Activated CD4-positive, alpha-beta T cell treated with anti-CD3 and anti-CD28 coated beads for 4 hours (primary cell): ENCODE results near the gene APBA2.

ENCODE experiments used
- DNase-seq, 2 donors: peaks; one replicate each; pipeline ENCODE4 v3.0.0-alpha.2; 2020

Gene APBA2

DNA sequence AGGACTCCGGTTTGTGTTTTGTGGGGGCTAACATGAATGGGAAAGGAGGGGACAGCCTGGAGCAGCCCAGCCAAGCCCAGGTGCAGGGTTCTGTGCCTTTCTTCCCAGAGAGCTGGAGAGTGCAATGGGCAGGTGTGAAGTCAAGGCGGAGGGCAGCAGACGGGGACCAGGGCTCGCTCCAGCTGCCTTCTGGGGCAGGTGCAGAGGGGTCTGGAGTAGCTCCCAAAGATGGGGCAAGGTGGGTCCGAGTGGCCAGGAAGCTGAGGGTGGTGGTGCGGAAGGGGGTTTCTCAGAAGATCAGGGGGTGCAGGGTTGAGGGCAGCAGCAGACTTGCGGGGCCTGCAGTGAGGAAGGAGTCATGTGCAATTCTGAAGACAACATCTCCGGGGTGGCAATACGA lies 225.0 kb downstream of the APBA2 start:
- DNase-seq, result no peak

DNA sequence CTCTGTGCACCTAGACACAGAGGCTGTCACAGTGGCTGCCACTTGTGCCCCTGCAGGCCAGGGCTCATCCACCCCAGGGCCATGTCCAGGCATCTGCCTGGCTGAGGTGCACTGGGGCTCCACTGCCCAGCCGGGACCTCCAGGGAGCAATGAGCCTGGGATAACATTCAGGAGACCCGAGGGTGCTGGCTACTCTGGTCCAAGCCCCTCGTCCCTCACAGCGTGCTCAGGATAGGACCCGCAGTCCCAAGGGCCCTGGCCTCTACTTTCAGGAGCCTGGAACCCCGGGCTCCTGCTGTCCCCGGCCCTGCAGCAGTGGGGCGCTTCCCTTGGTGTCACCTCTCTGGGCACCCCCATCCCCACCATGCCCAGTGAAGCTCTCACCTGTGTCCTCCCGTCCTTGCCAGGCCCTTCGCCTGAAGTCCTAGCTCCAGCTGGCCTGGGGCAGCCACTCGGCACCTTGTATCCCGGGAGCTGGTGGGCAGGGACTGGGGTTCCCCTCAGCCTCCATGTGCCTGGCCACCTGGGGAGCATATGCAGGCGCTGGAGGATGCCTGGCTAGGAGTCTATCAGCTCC lies 226.0 kb downstream of the APBA2 start:
- DNase-seq, result no peak

DNA sequence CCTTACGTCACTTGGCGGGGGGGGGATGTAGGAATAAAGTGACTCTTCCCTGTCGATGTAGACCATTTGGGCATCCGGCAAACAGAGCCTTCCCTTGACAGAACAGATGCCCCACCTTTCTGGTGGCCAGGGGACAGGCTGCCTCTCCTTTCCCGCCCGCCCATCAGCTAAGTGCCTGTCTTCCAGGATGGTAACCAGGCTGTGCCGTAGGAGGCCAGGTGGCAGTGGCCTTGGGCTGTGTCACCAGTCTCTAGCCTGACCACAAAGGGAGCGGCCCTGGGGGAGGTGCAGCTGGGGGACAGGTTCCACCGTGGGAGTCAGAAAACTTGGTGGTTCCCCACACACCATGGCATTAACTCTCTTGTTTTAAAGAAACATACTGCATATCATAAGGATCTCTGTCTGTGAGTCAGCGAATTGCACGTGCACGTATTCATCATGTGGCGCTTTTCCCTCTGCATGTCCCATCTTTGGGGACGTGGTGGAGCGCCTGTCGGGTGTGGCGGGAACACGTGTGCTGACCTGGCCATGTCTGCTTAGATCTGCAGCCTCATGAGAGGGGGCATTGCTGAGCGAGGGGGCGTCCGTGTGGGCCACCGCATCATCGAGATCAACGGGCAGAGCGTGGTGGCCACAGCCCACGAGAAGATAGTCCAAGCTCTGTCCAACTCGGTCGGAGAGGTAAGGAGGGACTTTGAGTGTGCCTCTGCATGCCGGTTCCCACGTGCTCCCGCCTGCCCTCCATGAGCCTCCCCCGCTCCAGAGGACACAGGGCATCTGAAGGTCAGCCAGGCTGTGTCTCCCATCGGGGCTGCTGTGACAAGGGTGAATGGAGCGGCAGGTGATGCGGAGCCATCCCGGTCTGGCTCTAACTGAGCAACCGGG lies 227.8 kb downstream of the APBA2 start:
- DNase-seq, result no peak

DNA sequence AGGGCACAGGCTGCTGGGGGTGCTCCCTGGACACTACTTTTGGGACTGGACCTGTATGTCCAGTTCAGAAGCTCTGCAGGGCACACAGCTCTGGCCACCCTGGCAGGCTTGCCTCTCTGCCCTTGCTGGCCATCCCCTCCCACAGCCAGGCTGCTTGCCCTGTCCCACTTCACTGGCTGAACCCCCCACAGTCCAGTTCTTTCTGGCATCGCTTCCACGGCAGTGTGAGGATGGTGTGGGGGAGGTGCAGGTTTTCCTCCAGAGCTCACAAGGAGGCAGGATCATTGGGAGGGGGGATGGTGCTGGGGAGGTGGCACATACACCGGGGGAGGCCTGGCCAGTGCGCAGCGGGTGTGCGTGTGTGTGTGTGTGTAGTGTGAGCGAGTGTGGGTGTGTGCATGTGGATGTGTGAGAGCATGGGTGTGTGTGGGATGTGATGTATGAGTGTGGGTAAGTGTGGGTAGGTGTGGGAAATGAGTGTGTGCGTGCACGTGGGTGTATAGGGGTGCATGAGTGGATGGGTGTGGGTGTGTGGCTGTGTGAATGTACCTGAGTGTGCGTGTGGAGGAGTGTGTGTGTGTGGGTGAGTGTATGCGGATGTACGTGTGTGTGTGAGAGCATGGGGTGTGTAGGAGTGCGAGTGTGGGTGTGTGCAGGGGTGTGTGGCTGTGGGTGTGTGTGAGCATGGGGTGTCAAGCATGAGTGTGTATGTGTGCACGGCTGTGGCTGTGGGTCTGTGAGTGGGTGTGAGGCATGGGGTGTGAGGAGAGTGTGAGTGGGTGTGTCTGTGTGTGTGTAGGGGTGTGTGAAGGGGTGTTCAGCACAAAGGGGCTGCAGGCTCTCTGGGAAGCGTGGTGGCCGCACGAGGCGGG lies 228.7 kb downstream of the APBA2 start:
- peak; percentile 20 to 48 for DNase-seq

DNA sequence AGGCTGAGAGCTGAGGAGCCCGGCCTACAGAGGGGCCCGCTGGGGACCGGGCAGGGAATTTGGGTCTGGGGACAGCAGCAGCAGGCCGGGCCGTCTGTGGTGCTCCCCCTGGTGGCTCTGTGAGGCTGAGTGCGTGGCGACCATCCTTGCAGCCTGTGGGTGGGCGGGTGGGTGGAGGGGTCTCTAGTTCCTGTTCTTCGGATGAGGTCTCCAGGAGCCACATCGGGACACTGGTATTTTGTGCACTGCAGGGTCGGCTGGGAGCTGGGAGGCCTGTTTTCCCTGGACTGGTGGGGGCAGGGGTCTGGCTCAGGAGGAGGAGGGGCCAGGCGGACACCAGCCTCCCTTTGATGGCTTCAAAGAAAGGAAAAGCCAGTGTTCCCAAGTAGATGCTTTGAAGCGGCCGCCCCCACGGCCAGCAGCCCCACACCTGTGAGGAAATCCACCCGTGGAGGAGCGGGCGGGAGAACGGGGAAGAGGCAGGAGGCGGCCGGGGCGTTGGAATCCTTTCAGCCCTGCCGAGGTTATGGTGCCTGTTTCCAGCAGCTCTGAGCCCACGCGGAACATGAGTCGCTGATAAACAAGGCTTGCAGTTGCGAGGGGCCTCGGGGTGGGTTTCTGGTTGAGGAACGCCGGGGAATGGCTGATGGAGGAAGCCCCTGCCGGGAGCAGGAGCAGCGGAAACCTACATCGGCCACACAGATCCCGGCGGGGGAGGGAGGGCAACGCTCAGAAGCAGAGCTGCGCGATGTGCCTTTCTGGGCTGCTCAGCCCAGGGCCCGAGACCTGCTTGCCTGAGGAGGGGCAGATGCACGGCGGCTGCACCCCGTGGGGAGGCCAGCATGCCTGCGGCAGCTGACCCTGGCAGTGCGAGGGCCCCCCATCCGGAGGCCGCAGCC lies 229.6 kb downstream of the APBA2 start:
- DNase-seq, result no peak

DNA sequence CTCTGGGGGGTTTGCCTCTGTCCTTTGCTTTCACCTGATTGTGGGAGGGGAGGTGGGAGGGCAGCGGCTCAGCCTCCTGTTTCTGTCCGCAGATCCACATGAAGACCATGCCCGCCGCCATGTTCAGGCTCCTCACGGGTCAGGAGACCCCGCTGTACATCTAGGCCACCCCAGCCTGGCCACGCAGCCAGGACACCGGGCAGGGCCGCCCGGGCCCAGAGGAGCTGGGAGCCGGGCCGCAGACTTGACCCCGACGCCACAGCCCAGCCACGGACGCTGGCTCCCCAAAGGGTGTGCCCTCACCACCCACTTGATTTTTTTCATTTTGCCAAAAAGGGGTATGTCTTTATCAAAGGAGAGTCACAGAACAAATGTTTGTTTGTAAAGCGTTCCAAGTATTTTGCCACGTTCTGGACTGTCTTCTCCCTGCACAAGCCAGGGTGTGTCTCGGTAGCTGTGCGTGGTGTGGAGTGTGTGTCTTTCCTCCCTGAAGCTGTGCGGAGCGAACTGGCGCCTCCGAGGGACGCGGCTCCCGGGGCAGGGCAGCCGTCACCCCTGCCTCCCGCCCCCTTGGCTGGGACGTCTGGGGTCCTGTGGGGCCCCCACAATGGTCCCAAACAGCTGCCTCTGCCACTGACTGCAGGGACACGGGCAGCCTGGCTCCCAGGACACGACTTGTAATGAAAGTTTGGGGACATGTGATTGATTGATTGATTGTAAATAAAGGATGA lies 231.4 kb downstream of the APBA2 start:
- no peak for DNase-seq

DNA sequence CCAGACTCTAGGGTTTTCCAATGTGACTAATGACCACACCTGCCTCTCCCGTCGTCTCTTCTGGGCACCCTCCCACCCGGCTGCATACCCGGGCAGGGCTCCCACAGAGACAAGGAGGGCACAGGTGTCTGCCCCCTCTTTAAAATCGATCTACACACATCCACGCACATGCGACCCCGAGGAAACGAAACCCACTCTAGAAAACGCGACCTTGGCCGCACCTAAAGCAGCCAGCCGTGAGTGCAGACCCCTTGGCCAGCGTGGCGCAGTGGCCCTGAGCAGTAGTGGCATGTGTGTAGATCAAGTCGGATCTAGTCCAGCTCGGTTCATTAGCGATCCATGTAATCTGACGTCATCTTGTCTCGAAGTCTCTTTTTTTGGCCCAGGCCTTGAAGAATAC lies 232.0 kb downstream of the APBA2 start:
- no peak for DNase-seq

DNA sequence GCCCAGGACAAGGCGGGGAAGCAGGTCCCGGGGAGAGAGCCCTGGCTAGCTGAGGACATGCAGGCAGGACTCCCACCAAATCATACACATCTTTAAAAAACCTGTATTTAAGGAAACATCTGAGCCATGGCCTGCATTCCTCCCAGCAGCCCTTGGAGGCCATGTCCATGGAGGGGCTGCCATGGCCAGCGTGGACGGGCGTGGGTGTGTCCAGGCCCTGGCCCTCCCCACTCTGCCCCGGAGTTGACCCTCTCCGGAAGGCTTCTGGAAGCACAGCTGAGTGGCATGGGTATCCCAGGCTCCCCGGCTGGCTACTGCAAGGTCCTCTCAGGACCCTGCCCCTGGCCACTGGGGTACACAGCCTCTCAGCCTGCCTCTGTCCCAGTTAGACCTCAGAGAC lies 234.1 kb downstream of the APBA2 start:
- DNase-seq, result no peak

DNA sequence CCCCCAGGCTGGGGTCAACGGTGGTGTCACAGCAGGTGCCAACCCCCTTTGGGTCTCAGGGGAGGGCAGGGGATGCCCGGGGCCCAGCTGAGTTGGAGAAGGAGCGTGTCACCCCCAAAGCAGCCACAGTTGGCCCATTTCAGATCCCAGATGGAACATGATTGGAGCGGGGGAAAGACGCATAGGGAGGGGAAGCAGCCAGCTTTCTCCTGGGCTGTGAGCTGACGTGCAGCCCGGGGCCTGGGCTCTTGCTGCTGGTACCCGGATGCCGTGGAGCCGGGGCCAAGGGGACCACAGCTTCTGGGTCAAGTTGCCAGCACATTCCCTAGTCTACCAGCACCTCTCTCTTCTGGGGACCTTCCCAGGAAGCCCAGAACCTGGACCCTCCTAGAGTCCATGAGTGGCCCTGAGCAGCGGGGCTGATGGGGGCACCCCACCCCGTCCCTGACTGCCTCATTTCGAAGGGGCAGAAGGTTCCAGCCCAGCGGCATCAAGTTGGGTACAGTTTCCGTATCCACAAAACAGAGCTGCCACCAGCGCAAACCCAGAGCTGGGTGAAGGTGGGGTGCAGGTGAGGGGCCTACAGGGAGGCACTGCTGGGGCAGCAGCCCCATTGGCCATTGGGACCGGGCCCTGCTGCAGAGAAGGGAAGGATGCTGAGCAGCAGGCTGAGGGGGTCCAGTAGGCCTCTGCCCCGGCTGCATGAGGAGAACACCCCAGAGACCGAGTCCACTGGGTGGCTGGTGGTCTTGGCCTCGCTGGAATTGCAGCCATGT lies 235.0 kb downstream of the APBA2 start:
- DNase-seq, result no peak

DNA sequence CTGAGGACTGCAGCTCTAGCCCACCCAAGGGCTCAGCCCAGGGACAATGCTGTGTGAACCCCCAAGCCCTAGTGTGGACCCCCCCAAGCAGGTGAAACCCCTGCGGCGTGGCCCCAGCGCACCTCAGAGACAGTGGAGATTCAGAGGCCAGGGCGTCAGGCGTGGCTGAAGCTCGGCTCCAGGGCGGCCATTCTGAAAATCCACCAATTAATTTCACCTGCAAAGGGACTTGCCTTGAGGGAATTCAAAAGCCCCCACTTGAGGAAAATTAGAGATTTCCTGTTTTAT lies 235.5 kb downstream of the APBA2 start:
- DNase-seq, result no peak

DNA sequence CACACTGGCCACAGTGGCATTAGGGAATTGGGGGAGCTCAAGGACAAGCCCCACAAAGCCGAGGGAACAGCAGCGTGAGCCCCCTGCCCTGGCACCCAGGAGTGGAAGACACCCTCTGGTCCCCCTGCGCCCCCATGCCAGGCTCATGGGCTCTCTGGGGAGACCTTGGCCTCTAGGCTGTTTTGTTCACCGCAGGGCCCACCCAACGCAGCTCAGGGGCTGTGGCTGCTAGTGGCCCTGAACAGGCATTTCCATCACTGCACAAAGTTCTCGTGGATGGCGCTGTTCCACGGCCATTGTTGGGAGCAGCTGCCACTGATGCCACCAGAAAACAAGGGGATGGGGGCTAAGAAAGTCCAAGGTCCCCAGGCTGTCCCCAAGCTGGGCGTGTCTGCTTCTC lies 236.1 kb downstream of the APBA2 start:
- DNase-seq, result no peak

DNA sequence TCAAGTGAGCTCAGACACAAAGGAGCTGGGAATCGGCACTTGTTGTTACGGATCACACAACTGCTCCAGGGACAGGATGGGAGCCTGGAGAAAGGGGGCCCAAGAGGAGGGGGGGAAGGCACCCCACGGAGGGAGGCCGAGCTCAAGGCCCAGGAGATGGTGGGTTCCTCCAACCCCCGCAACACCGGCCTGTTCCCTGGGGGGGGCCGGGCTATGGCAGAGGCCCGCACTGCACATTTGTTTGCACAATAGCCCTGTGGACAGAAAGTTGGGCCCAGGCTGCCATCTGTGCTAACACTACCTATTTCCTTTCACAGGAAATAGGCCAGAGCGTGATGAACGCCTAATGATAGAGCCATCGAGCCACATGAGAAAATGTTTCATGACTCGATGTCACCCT lies 236.7 kb downstream of the APBA2 start:
- no peak for DNase-seq

DNA sequence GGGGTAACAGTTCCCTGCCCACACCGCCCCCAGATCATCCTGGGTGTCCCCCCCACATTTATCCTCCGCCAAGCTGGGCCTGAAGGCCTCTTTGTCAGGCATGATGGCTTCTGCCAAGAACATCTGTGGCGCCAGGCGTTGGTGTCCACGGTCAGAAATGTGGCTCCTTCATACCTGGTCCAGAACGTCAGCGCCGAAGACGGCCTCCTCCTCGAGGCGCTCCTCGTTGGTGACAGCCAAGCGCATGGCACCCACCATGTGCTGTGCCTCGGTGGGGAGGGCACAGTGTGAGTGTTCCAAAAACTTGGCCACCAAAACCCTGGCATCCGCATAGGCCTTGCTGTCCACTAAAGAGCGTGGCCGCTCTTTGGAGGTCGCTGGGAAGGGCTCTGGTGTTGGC lies 237.4 kb downstream of the APBA2 start:
- no peak for DNase-seq

DNA sequence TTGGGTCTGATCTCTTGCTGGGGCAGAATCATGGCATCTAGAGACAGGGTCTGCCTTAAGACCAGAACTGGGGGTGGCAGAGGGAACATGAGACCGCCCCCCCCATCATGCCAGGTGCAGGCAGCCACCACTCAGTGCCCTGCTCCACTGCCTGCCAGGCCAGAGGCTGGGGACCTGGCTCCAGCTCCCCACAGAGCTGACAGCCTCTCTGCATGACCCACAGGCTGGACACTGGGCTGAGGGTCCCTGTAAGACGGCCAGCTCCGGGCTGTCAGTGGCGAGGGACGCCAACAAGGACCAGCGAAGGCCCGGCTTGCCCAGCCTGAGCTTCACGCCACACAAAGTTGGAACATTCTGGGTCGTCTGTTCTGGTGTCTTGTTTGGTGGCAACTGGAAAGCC lies 238.2 kb downstream of the APBA2 start:
- no peak for DNase-seq

DNA sequence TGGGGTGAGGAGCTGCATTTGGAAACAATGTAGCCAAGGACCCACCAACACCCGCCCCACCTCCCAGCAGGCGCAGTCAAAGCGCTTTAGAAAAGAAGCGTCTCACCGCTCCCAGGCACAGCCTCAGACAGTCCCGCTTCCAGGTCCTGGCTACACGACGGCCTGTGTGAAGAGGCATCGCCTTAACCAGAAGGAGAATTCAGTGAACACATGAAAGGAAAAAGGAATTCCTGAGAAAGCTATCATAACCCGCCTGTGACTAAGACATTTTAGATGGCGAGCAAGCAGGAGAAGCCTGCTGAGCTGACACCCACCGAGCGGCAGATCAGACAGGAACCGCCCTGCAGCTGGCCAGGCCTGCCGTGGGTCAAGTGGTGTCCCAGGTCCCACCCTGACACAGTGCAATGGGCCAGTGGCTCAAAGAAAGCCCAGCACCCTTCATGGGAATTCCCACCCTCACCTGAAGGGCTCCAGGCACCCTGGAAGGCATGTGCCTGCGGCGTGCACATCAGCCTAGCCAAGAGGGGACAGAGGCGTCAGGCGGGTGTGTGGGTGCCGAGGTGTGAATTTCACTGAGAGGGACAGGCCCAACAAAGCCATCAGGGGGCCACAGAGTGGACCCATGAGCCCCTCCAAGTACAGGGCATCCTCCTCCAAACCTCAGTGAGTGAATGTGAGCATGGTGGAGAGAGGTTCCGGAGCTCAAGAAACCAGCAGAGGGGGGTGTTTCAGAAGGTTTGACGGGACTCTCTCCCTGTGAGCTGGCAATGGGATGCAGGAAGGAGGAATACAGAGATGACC lies 239.0 kb downstream of the APBA2 start:
- no peak for DNase-seq

DNA sequence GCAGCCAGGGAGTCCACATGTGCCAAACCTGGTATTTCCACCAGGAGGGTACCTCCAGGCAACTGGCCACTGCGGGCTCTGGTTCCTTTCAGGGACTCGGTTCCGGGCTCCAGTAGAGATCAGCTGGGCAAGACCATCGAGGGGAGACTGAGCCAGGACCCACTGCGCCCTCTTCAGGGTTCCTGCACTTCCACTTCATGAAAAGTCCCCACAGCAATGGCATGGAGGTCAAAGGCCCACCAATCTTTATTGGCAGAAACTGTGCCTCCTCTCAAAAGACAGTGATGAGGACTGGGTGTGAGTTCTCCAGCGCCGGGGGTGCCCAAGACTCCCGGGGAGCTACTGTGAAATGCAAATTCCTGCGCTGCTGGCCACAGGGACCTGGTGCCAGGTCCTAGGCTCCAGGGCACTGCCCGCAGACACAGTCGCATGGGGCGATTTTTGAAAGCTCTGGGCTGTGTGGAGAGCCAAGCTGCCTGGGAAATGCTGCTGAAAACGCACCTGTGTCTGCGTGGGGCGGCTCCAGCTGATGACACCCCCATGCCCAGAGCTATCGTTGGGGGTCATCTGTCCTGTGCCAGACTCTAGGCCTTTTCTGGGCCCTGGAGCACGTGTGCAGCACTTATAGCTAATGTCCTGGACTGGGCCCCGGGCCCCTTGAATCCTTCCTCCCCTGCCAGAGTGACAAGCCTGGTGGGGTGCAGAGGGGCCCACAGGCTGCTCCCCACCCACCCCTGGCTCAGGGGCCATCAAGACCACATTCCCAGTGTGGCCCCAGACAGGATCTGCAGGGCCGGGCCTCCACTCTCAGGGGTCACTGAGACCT lies 239.8 kb downstream of the APBA2 start:
- DNase-seq, result no peak

DNA sequence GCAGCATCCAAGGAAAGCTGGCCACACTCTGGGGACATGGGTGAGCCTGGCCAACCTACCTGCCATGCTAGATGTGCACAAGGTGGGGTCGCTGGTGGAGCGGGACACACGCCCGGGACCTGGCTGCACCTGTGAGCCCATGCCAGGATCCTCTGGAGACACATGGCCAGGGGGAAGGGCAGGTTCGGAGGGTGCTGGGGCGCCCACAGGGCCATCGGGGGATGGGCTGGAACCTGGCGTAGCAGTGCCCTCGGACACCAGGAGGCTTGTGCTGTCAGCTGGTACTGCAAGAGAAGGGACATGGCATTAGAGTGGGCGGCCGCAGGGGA lies 240.4 kb downstream of the APBA2 start:
- DNase-seq, result no peak

DNA sequence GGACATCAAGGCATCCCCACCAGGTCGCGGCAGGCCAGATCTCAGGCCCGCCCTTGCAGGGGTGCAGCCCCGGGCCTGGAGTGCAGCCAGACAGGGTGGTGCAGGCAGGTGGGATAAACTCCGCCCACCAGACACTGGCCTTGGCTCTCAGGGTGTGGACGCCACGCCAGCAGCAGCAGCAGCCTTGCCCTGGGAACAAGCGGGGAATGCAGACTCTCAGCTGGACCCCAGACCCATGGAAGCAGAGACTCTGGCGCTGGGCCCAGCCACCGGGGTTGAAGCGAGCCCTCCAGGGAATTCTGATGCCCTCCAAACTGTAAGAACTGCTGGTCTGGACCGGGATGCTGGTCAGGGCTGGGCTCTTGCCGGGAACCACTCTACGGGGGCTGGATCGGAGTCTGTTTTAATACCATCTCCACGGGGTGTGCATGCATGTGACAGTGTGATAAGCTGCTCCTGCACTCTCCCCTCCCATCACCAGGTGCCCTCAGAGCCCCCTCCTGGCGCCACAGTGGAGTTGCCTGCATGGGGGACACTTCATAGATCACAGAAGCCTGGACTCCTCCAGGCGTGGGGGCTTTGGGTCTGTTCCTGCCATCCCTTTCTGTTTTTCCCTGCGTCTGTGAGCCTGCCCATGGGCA lies 241.2 kb downstream of the APBA2 start:
- no peak for DNase-seq
